HG03095 (cell line): Measurements from ENCODE around the gene PKP2.
"Not testable (repeated sequence)": the region's sequence is repeated elsewhere in the genome, so short reads cannot be mapped to it uniquely, and the experiment has no call there.

Source experiments
- ATAC-seq: cut with Tn5 transposase; IDR thresholded peaks from one replicate; pipeline ENCODE4 v1.9.1; 2021; ENCODE audit warnings: moderate library complexity; ENCODE audit not compliant: unreplicated experiment

Gene PKP2

DNA sequence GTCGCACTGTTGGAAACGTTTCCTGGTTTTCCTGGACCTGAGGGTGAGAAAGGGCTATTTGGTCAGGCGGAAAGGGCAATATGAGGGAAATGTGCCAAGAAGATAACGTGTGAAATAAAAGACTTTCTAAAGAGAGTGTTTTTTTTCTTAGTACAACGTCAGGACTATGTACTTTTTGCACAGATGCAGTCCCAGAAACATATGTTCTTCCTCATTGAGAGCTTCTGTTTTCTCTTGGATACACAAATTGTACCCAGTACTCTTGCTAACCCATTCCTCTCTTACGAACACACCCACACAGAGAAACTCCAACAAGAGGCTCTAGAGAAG, 669 bp upstream of the PKP2 start:
- ATAC-seq, result no peak

DNA sequence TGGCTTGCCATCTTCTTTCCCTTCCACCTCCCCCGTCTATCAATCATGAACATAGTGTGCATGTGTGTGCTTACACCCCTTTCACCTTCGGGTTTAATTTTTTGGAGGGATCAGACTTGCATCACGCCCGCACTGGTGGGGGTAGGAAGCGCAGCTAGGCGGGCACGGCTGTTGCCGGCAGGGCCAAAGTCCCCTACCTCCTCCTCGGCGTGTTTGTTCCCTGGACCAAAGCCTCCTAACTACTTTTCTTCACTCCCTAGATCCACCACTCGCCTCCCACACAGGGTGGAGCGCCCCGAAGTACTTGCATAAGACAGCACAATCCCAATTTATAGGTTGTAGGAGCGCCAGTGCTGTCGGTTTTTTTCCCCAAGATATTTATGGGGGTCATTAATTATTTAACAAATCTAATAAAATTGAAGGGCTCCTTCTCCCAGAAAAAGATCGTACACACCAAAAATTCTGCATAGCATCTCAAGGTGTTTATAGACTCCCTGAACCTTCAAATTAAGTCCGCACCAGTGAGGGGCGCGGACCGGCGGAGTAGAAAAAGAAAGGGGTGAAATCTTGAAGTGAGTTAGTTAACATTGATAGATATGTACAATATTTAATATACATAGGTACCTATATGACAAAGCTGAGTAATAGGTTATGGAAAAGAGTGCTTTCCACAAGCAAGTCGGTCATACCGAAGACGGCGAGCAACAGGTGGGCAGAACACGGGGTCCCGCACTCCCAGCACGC, 717 bp downstream of the PKP2 start:
- ATAC-seq, result no peak

DNA sequence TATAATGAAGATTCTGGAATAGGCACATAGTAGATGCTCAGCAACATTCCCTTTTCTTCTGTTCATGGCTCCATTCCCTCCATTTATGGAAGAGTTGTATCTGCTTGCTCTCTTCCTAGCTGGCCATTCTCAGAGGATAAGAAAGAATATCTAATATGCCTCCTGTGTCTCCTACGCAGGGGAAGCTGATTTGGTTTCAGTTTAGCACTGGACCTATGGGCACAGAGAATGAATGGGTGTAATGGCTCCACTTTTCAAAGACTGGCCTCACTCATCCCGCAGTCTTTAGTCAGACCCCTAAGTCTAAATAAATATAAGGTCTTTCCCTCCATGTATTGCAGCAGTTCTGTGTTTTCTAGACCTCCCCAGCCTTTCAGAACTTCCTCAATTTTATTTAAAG, 2.0 kb downstream of the PKP2 start:
- ATAC-seq, result no peak

DNA sequence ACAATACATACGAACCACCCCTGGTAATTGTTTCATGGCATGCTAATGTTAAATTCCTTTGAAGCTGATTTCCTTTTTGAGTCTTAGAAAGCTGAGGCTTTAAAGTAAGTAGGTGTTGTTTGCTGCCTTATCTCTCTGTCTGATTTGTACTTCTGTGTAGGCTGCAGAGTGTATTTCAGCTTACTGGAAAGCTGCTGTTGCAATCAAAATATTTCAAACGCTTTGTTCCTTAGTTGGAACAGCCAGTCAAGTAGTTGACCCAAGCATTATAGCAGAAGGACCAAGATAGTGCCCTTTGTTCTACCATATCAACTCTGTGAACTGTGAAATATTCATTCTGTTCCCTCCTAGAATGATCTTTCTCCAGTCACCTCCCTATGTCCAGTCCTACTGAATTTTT, 3.1 kb downstream of the PKP2 start:
- no peak for ATAC-seq

DNA sequence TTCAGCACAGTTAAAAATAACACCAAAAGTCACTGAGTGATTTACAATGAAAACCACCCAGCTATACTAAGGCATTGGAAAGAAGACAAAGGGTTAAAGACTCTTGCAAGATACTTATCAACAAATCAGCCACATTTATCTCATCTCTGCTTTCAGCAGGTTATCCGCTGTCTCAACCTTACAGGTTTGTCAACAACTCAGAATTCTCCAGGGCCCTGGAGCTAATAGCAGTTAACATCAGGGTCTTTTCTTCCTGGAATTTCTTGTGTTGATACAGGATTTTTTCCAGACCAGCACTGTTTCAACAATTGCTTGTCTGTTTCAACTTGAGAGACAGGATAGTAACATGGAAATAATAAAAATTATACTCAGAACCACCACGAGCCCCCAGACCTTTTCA, 3.5 kb downstream of the PKP2 start:
- no peak for ATAC-seq

DNA sequence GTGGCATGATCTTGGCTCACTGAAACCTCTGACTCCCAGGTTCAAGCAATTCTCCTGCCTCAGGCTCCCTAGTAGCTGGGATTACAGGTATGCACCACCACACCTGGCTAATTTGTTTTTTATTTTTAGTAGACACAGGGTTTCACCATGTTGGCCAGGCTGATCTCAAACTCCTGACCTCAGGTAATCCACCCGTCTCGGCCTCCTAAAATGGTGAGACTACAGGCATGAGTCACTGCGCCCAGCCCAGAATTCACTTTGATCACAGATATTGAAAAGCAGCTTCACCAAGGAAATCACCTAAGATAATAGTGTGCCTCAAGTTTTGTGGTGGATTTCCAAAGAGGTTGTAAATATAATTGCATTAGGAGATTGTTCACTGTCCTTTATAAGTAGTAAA, 4.2 kb downstream of the PKP2 start:
- not testable (repeated sequence) for ATAC-seq

DNA sequence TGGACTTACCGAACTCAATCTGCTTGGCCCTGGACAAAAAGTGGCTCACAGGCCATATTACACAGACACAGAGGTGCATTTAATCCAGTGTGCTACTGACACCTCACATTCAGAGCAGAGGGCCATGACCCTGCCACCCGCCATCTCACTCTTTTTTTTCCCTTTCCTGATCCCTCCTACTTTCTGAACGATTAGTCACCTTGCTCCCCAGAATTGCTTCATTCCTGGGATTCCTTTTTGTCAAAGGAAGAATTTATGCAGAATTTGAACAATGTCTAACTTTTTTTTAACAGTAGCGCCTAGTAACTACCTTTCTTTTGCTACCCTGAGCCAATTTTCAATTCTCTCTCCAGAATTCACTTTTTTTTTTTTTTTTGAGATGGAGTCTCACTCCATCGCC, 4.6 kb downstream of the PKP2 start:
- no peak for ATAC-seq

DNA sequence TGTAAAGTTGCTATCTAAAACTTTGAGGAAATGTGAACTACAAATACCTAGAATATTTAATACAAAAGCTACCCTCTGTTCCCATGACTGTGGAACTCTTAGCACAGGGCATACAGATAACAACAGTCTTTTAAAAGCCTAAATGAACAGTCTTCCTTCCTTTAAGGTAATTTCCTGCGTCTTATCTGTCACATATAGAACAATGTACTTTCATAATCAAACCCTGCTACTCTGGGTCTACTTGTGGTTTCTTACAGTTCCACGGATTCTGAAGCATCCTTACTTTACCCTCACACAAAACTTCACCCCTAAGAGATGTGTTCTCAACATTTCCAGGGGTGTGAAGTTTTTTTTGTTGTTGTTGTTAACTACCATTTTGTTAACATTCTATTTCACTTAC, 5.1 kb downstream of the PKP2 start:
- ATAC-seq, result no peak

DNA sequence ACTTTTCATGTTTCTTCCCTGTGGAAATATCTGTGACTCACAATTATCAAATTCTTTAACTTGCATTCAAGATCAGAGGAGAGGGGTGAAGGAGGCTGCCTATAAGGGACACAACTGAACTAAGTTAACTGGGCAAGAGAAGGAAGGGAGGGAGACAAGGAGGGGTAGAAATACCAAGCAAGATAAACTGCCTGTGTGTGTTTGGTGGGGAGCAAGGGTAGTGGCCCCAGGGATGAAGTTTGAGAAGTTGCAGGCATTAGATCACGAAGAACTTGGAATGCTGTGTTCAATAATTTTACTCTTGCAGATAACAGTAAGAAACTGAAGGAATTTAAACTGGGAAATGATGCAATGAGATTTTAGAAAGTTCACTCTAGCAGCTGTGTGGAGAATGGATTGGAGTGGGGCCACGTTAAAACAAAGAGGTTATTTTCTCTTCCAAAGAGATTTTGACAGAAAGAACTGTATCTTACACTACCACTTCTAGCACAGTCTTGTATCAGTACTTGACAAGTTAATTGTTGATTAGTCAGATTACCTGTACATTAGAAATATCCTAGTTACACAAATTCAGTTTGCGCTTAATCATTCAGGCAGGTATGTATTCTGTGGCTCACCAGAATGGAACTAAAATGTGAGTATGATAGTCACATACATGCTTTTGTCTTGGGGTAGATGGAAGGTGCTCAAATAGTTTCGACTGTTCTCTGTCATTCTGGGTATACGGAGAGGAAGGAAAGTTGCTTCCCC, 7.4 kb downstream of the PKP2 start:
- ATAC-seq, result no peak

DNA sequence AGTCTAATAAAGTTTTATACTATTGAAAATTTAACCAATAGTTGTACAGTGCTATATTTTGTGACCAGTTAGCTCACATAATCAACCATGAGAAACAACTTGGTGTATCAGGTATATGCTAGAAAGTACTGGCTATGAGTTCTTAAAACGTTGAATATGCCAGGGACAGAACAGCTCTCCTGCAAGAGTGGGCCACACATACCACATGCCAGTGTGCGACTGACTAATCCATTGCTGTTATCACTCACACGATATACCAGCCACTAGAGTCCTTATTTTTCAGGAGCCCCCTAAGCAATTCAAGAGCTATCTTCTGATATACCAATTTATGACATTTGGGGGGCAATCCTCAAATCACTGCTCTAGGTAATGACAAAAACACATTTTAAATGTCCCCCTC, 9.5 kb downstream of the PKP2 start:
- no peak for ATAC-seq

DNA sequence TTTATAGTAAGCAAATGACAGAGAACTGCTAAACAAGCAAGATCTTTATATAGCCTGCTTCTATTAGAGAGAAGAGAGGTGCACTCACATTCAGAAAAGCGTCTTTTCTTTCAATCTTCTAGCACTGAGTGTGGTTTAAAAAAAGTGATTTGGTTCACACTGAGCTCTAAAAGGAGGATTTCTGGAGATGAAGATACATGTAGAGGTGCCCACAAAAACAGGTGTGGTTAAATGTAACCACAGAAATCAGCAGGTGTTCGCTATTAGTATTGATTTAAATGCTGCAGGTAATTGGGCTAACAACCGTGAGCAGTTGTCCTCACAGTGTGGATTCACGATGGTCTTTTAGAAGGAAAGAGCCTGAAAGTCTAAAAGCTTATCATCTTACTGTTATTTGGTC, 10.7 kb downstream of the PKP2 start:
- ATAC-seq, result no peak

DNA sequence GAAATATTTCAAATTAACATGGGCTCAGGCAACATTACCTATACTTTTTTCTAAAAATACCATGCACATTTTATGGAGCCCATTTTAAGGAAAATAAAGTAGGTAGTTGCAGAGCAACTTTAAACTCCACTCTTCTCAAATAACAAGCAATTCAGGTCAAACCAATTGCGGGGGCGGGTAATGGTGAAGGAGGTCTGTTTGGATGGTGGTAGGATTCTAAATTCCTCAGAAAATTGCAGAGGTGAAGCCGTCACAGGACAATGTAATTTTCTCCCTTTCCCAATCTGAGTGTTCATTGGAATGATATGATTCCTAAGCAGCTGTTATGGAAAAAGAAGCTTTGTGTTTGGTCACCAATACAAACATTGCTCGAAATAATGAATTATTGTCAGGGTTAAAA, 11.6 kb downstream of the PKP2 start:
- ATAC-seq, result no peak

DNA sequence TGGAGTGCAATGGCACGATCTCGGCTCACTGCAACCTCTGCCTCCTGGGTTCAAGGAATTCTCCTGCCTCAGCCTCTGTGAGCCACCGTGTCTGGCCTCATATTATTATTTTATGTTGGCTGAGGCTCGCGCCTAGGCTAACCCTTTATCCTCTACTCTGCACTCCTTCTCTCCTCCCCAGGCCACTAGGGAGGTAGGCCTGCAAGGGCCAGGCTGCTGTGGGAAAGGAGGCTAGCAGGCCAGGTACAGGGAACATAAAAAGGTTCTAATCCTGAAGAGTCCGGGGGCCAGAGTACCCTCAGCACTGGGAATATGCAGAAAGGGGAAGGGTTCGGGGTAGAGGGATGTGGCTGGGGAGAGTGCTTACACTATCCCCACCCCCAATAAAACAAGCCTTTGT, 14.9 kb downstream of the PKP2 start:
- ATAC-seq, result no peak

DNA sequence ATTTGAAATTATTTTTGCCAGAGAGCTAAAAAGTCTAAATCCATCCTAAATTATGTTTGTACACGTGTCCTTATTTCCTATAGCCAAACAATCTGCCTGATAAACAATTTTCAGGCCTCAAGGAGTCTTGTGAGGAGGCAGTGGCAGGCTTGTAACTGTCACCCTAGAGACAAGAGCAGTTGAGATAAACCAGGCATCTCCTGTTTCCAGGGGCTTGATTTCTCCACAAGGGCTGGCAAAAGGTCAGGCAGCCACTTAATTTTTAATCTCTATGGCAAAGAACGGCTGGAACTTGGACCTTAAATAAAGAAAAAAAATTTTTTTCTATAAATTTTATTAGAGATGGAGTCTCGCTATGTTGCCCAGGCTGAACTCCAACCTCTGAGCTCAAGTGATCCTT, 15.5 kb downstream of the PKP2 start:
- ATAC-seq, result no peak

DNA sequence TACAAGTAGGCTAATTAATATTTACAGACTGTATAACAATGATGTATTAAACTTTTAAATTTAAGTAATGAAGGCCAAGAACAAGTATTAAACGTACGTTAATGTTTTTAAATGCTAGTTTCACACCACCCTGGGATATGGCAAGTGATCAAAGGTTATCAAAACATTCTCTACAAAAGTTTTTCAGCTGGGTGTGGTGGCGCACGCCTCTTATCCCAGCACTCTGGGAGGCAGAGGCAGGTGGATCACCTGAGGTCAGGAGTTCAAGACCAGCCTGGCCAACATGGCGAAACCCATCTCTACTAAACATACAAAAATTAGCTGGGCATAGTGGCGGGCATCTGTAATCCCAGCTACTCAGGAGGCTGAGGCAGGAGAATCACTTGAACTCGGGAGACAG, 17.5 kb downstream of the PKP2 start:
- ATAC-seq, result not testable (repeated sequence)

DNA sequence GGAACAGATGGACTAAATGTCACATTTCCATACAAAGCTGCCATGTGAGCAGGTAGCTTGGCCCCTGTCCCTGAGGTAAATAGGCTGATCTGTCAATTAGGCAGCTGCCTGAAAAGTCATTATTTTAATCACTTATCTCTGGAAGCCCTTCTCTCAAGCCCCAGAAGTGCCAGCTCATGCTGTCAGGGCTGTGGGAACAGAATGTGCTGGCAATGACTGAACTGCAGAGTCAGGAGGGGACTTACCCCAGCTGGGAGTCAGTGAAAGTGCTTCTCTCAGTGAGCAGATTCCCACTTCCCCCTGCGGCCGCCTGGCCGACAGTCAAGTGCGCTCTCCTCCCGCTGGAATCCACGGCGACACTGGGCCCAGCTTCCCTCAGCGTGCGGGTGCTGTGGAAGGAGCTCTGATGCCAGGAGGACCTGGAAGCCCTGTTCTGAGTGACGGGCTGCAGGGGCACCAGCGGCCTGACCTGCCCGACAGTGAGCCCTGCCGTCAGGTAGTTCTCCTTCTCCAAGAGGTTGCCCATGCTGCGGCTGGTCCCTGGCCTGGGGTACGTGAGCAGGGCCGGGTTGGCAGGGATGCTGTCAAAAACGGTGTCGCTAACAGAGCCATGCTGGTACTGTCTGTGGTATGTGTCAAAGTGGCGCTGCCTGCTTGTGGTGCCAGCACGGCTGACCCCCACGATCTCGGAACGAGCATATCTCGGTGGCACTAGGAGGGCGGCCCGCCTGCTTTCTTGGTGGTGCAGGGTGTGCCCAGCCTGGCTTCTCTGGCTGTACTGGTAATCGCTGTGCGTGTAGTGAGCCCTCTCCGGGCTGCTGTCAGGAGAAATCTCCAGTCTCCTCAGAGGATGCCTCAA, 18.7 kb downstream of the PKP2 start:
- no peak for ATAC-seq

DNA sequence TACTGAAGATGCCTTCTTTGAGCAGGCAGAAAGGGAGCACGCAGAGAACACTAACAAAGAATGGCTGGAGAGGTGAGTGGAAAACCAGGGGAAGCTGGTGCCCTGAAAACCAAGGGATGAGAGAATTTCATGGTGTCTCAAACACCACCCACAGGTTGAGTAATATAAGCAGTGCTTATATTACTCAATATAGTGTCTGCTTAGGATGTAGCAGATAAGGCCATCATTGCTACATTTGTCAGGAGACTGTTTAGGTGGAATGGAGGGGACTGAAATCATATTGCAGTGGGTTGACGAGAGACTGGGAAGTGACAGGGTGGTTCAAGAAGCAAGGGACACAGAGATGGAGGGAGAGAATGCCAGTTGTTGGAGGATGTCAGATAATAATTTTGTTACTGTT, 20.6 kb downstream of the PKP2 start:
- no peak for ATAC-seq

DNA sequence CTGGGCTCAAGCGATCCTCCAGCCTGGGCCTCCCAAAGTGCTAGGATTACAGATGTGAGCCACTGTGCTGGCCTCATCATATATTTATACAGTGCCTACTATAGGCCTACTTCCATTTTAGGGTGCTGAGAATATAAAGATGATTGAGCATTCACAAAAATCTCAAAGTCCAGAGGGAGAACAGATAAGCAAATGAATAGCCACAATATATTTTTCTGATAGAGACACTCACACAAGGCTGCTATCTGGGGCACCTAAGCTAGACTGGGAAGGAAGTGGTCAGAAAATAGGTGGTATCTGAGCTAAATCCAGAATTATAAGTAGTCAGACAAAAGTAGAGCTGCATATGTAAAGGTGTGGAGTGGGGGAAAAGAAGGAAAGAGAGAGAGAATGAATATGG, 21.6 kb downstream of the PKP2 start:
- no peak for ATAC-seq

DNA sequence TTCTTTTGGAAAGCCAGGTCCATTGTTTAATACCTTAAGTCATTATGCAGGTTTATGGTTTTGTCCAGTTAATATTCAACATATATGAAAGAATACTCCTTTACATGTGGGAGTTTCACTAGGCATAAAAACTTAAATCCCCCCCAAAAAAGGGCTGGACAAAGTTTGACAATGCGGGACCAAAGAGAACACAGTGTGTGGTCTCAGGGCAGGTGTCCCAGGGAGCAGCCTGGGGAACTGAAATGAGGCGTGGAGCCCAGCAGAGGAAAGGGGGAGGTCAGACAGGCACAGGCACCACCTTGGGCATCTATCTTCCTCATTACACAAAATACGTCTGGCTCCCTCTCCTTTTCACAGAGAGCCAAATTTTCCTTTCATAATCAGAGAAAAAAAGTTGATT, 22.5 kb downstream of the PKP2 start:
- no peak for ATAC-seq

DNA sequence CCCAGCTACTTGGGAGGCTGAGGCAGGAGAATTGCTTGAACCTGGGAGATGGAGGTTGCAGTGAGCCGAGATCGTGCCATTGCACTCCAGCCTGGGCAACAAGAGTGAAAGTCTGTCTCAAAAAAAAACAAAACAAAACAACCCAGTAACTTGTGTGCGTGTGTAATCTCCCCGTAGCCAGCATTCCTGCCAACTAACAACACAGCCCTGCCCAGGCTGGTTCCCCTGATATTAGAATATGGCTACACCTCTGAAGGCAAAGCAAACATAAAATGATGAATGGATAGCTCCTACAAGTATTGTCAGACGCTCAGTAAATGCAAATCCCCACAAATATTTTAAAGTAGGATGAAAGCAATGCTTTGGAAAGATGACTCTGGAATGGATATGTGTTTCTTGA, 24.2 kb downstream of the PKP2 start:
- not testable (repeated sequence) for ATAC-seq

DNA sequence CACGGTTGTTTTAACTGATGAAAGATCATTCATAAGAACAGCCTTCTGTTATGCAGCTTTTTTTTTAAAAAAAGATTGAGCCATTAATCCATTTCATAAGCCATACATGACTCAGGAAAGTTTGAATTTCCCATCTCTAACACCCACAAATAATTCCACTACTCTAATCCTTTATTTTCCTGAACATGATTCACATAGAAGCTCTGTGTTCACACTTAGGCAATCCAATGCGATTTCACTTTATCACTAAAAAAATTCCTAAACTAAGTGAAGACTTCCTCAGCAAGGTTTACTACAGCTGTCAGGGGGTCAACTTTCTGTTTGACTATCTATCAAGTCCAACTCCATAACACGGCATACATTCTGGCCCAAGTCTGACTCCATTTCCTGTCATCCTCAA, 25.9 kb downstream of the PKP2 start:
- ATAC-seq, result no peak

DNA sequence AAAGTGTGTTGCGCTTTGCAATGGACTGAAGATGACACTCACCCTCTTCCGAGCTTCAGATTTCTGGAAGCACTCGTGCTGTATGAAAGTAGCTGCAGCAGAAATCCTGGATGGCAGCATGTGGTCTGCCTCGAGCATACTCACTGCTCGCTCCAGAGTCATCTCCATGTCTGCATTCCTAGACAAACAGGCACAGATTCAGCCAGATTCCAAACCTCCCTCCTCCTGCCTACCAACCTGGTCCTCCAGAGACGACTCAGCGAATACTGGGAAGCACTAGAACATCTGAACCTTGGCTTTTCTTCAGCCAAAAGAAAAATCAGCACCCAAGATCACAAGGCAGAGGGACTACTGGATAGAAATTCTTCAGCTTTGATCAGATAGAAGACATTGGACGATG, 27.7 kb downstream of the PKP2 start:
- no peak for ATAC-seq
